Measurements from ENCODE around the gene TBX3.

DNA sequence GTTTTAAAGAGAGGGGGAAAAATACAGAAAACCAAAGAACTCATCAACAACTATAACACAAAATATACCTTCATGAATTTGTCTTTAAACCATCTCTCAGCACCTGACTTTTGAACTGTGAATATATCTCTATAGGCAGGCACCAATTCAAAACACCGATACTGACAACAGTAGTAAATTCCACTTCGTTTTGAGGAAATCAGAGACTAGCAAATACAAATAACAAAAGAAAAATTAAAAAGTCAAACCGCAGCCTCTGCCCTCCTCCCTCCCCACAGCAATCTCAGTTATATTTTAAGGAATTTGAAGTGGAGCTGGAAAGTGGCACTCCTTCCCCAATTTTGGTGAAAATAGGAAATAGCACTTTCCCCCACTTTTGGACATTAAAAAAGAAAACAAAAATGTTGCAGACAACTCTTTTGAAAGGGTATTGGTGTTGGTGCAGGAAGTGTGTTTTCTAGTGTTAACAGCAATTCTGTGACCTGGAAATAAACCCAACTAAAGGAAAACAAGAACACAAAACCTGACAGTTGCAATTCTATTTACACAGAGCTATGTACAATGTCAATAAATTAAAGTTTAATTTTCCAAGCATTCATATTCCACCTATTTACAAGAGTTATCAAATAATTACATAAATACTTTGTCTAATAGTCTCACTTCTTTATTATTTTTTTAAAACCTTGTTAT is 13.5 kb downstream of the TBX3 start:
- TF ChIP-seq, protein P1, sequence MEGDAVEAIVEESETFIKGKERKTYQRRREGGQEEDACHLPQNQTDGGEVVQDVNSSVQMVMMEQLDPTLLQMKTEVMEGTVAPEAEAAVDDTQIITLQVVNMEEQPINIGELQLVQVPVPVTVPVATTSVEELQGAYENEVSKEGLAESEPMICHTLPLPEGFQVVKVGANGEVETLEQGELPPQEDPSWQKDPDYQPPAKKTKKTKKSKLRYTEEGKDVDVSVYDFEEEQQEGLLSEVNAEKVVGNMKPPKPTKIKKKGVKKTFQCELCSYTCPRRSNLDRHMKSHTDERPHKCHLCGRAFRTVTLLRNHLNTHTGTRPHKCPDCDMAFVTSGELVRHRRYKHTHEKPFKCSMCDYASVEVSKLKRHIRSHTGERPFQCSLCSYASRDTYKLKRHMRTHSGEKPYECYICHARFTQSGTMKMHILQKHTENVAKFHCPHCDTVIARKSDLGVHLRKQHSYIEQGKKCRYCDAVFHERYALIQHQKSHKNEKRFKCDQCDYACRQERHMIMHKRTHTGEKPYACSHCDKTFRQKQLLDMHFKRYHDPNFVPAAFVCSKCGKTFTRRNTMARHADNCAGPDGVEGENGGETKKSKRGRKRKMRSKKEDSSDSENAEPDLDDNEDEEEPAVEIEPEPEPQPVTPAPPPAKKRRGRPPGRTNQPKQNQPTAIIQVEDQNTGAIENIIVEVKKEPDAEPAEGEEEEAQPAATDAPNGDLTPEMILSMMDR (IDR thresholded peaks at IDR 0.05) = no peak
- no peak for TF ChIP-seq POLR2A (IDR thresholded peaks at IDR 0.05)
